Measurements from ENCODE around the gene ANKRD60. TPM values are rescaled to one million over a fixed set of nuclear protein-coding genes. Genes with fewer than 3 reads are reported as not detected.

The ANKRD60 gene
- total and polyA plus RNA-seq, 2 experiments from 2014 or later: not detected

- TF ChIP-seq CTCF (IDR thresholded peaks at IDR 0.05; ENCODE audit: poor library complexity) (no peak), EZH2phosphoT487 (IDR thresholded peaks at IDR 0.05; ENCODE audit: low read depth, severe bottlenecking, unreplicated experiment) (no peak), EZH2 (IDR thresholded peaks at IDR 0.05; ENCODE audit: borderline replicate concordance) (no peak)
- no peaks in the 10 kb centered on the region for H3K9me3 ChIP-seq (ENCODE audit: low read depth)
- no peak overlapping the region for H3K27ac ChIP-seq
- H3K4me2 ChIP-seq: no peak overlapping the region
- no peaks in the 10 kb centered on the region for H3K79me2 ChIP-seq
- H3K4me1 ChIP-seq (ENCODE audit: insufficient read depth): peaks cover 9% of the 10 kb centered on the region
- H3K9me2 ChIP-seq (replicated peaks; ENCODE audit: insufficient read depth): no peaks in the 10 kb centered on the region
- peaks cover 54% of the 10 kb centered on the region for H3K27me3 ChIP-seq
- H3K36me3 ChIP-seq (replicated peaks; ENCODE audit: insufficient read depth, low read depth): no peaks in the 10 kb centered on the region
- no peak for DNase-seq (ENCODE audit: low spot score)
- H3K4me3 ChIP-seq: no peak overlapping the region
- H4K20me1 ChIP-seq (ENCODE audit: insufficient read depth, poor library complexity, severe bottlenecking): no peaks in the 10 kb centered on the region
- WGBS (ENCODE audit: low lambda C conversion rate, missing lambda C conversion rate): 68% methylated on average over 6 of the region's 6 CpGs
- no peak overlapping the region for H2AFZ ChIP-seq
These were observed 3.2 kb upstream of the ANKRD60 start for GRCh38 chr20:58231683-58232082.

- Histone ChIP-seq H3K4me1 (ENCODE audit: insufficient read depth) (peaks cover 9% of the 10 kb centered on the region), H3K27ac (no peak overlapping the region), H4K20me1 (ENCODE audit: insufficient read depth, poor library complexity, severe bottlenecking) (no peaks in the 10 kb centered on the region), H3K79me2 (no peaks in the 10 kb centered on the region), H2AFZ (peak overlapping the region; percentile 45), H3K4me3 (peak overlapping the region; percentile 42), H3K9me3 (ENCODE audit: low read depth) (no peaks in the 10 kb centered on the region), H3K27me3 (peaks cover 60% of the 10 kb centered on the region), H3K36me3 (replicated peaks; ENCODE audit: insufficient read depth, low read depth) (no peaks in the 10 kb centered on the region), H3K9me2 (replicated peaks; ENCODE audit: insufficient read depth) (no peaks in the 10 kb centered on the region), H3K4me2 (peak overlapping the region; percentile 96)
- DNase-seq (ENCODE audit: low spot score): no peak
- WGBS (ENCODE audit: low lambda C conversion rate, missing lambda C conversion rate): 23% methylated on average over 14 of the region's 14 CpGs
- no peak for TF ChIP-seq EZH2phosphoT487 (IDR thresholded peaks at IDR 0.05; ENCODE audit: low read depth, severe bottlenecking, unreplicated experiment)
- peak; percentile 74 for TF ChIP-seq EZH2 (IDR thresholded peaks at IDR 0.05; ENCODE audit: borderline replicate concordance)
- TF ChIP-seq CTCF (IDR thresholded peaks at IDR 0.05; ENCODE audit: poor library complexity): no peak
These were observed 845 bp upstream of the ANKRD60 start for GRCh38 chr20:58229198-58229798.

GRCh38 chr20:58228103-58228483, 360 bp downstream of the ANKRD60 start:
- H3K9me3 ChIP-seq (ENCODE audit: low read depth): no peaks in the 10 kb centered on the region
- H3K27me3 ChIP-seq: peaks cover 65% of the 10 kb centered on the region
- peak overlapping the region; percentile 96 for H3K4me2 ChIP-seq
- no peak overlapping the region for H3K4me3 ChIP-seq
- H3K4me1 ChIP-seq (ENCODE audit: insufficient read depth): peaks cover 9% of the 10 kb centered on the region
- no peaks in the 10 kb centered on the region for H3K79me2 ChIP-seq
- DNase-seq (ENCODE audit: low spot score): no peak
- 19% methylated on average over 21 of the region's 29 CpGs for WGBS (ENCODE audit: low lambda C conversion rate, missing lambda C conversion rate)
- TF ChIP-seq EZH2phosphoT487 (IDR thresholded peaks at IDR 0.05; ENCODE audit: low read depth, severe bottlenecking, unreplicated experiment) (no peak), EZH2 (IDR thresholded peaks at IDR 0.05; ENCODE audit: borderline replicate concordance) (no peak), CTCF (IDR thresholded peaks at IDR 0.05; ENCODE audit: poor library complexity) (no peak)
- H2AFZ ChIP-seq: no peak overlapping the region
- no peak overlapping the region for H3K27ac ChIP-seq
- H3K36me3 ChIP-seq (replicated peaks; ENCODE audit: insufficient read depth, low read depth): no peaks in the 10 kb centered on the region
- no peaks in the 10 kb centered on the region for H3K9me2 ChIP-seq (replicated peaks; ENCODE audit: insufficient read depth)
- no peaks in the 10 kb centered on the region for H4K20me1 ChIP-seq (ENCODE audit: insufficient read depth, poor library complexity, severe bottlenecking)
